ENCODE results near the gene TRIM62. TPM values are rescaled to one million over a fixed set of nuclear protein-coding genes. Genes with fewer than 3 reads are reported as not detected.

TRIM62 gene
- polyA plus RNA-seq, 1 donor (not counting 4 experiments of a cell fraction or from before 2014, with no cell fraction given): 2.0 TPM

DNA sequence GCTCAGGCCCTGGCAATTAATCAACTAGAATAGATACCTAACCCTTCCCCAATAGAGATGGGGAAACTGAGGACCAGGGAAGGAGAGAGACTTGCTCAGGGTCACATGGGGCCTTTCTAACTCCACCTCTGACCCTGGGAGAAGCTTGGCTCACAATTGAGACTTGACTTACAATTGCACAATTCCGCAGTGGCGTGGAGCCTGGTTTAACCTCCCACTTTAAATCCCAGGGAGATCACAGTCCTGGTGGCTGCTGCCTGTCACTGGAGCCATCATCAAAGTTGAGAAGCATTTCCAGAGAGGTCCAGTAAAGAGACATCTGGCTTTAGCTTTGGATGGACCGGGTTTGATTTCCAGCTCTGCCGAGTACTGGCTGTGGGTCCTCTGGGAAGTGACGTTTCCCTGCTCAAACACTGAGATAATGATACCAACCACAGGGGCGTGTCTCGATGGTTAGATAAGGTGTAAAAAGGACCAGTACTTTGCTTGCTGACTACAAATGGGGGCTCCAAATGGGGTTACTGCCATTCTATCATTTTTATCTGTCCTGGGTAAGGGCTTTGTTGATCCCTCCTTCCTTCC lies 39.3 kb downstream of the TRIM62 start:
- Histone ChIP-seq H2AFZ (ENCODE audit: control insufficient read depth, low read length) (no peak overlapping the region), H3K79me2 (ENCODE audit: control insufficient read depth, insufficient read depth, low read length) (no peaks in the 10 kb centered on the region), H3K4me2 (ENCODE audit: control insufficient read depth, extremely low read depth, insufficient read depth, low read depth, low read length) (no peak overlapping the region), H3K9me1 (ENCODE audit: control insufficient read depth, extremely low read depth, insufficient read depth, low read length) (no peaks in the 10 kb centered on the region), H3K27ac (ENCODE audit: control insufficient read depth, insufficient read depth, low read length) (no peak overlapping the region), H4K20me1 (ENCODE audit: control insufficient read depth, extremely low read depth, insufficient read depth, low read length) (no peaks in the 10 kb centered on the region), H3K4me3 (ENCODE audit: control insufficient read depth in 2 of 3, extremely low read depth in 1 of 3, insufficient read depth in 2 of 3, low read depth in 1 of 3, low read length in 3 of 3) (no peak overlapping the region), H3K9me3 (ENCODE audit: control insufficient read depth, low read depth, low read length) (no peaks in the 10 kb centered on the region), H3K27me3 (ENCODE audit: control insufficient read depth, extremely low read depth, insufficient read depth, low read length) (no peaks in the 10 kb centered on the region), H3K9ac (ENCODE audit: control insufficient read depth, extremely low read depth, insufficient read depth, low read length) (no peak overlapping the region), H3K36me3 (ENCODE audit: control insufficient read depth in 2 of 2, extremely low read depth in 1 of 2, insufficient read depth in 2 of 2, low read length in 2 of 2) (peaks cover 0 to 9% of the 10 kb centered on the region in 2 experiments), H3K4me1 (ENCODE audit: control insufficient read depth, extremely low read depth, insufficient read depth, low read length) (no peaks in the 10 kb centered on the region)
- no peak for FAIRE-seq
- dilution Hi-C loops (cut with MboI; ENCODE audit: extremely low pct_ligation_motif_present, low sequenced_read_pairs): loop anchor here (5.0 kb wide), 1 partner anchor 35 kb away; no protein-coding TSS in a partner anchor
- DNase-seq (ENCODE audit: low read depth, low spot score): no peak
- no peak for TF ChIP-seq EZH2 (IDR thresholded peaks at IDR 0.05; ENCODE audit: low read length)
- TF ChIP-seq, protein P1, sequence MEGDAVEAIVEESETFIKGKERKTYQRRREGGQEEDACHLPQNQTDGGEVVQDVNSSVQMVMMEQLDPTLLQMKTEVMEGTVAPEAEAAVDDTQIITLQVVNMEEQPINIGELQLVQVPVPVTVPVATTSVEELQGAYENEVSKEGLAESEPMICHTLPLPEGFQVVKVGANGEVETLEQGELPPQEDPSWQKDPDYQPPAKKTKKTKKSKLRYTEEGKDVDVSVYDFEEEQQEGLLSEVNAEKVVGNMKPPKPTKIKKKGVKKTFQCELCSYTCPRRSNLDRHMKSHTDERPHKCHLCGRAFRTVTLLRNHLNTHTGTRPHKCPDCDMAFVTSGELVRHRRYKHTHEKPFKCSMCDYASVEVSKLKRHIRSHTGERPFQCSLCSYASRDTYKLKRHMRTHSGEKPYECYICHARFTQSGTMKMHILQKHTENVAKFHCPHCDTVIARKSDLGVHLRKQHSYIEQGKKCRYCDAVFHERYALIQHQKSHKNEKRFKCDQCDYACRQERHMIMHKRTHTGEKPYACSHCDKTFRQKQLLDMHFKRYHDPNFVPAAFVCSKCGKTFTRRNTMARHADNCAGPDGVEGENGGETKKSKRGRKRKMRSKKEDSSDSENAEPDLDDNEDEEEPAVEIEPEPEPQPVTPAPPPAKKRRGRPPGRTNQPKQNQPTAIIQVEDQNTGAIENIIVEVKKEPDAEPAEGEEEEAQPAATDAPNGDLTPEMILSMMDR (optimal IDR thresholded peaks at IDR 0.05 in 1 of 3, IDR thresholded peaks at IDR 0.05 in 1 of 3, conservative IDR thresholded peaks at IDR 0.05 in 1 of 3; ENCODE audit: extremely low read depth in 1 of 3, insufficient read depth in 2 of 3, low read length in 3 of 3): no peak

DNA sequence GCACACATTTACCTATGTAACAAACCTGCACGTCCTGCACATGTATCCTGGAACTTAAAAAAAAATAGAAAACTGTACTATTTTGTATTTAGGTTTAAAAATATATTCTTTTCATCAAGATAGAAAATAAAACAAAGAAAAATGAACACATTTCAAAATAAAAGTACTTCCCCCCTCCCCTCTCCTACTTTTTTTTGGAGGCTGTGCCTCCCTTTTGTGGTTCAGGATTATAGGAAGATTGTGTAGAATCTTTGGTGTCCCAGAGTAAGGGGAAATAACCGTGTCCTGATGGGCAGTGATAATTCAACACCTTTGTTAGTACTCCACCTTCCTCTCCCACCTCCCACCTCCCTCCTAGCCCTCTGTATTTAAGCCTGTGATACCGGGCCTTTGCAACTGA lies 40.1 kb downstream of the TRIM62 start:
- dilution Hi-C loops (cut with MboI; ENCODE audit: extremely low pct_ligation_motif_present, low sequenced_read_pairs): loop anchor here (5.0 kb wide), 1 partner anchor 36 kb away; no protein-coding TSS in a partner anchor
- H3K36me3 ChIP-seq (ENCODE audit: control insufficient read depth in 2 of 2, extremely low read depth in 1 of 2, insufficient read depth in 2 of 2, low read length in 2 of 2): peaks cover 0 to 4% of the 10 kb centered on the region in 2 experiments
- FAIRE-seq (no peak), DNase-seq (ENCODE audit: low read depth, low spot score) (no peak)
- no peak overlapping the region for H3K27ac ChIP-seq (ENCODE audit: control insufficient read depth, insufficient read depth, low read length)
- H3K27me3 ChIP-seq (ENCODE audit: control insufficient read depth, extremely low read depth, insufficient read depth, low read length): no peaks in the 10 kb centered on the region
- no peak overlapping the region for H2AFZ ChIP-seq (ENCODE audit: control insufficient read depth, low read length)
- no peaks in the 10 kb centered on the region for H3K79me2 ChIP-seq (ENCODE audit: control insufficient read depth, insufficient read depth, low read length)
- H3K4me3 ChIP-seq (ENCODE audit: control insufficient read depth in 2 of 3, extremely low read depth in 1 of 3, insufficient read depth in 2 of 3, low read depth in 1 of 3, low read length in 3 of 3): no peak overlapping the region
- H4K20me1 ChIP-seq (ENCODE audit: control insufficient read depth, extremely low read depth, insufficient read depth, low read length): no peaks in the 10 kb centered on the region
- H3K9ac ChIP-seq (ENCODE audit: control insufficient read depth, extremely low read depth, insufficient read depth, low read length): no peak overlapping the region
- H3K4me1 ChIP-seq (ENCODE audit: control insufficient read depth, extremely low read depth, insufficient read depth, low read length): no peaks in the 10 kb centered on the region
- TF ChIP-seq EZH2 (IDR thresholded peaks at IDR 0.05; ENCODE audit: low read length): no peak
- TF ChIP-seq, protein P1 (optimal IDR thresholded peaks at IDR 0.05 in 1 of 3, IDR thresholded peaks at IDR 0.05 in 1 of 3, conservative IDR thresholded peaks at IDR 0.05 in 1 of 3; ENCODE audit: extremely low read depth in 1 of 3, insufficient read depth in 2 of 3, low read length in 3 of 3): no peak
- no peak overlapping the region for H3K4me2 ChIP-seq (ENCODE audit: control insufficient read depth, extremely low read depth, insufficient read depth, low read depth, low read length)
- no peaks in the 10 kb centered on the region for H3K9me3 ChIP-seq (ENCODE audit: control insufficient read depth, low read depth, low read length)
- H3K9me1 ChIP-seq (ENCODE audit: control insufficient read depth, extremely low read depth, insufficient read depth, low read length): no peaks in the 10 kb centered on the region
